Activated CD4-positive, alpha-beta T cell treated with anti-CD3 and anti-CD28 coated beads for 36 hours (primary cell): ENCODE results near the gene ELOVL4. TPM values are rescaled to one million over a fixed set of nuclear protein-coding genes. Genes with fewer than 3 reads are reported as not detected.
A peak's percentile ranks its signal among the peaks of the same experiment; 100 is the strongest.

Source experiments
- ATAC-seq: fragments of 200-7000 bp; cut with Tn5 transposase; one replicate; pipeline ENCODE4 v1.10.0; 2021; ENCODE audit warnings: mild to moderate bottlenecking, moderate library complexity
- CTCF ChIA-PET: fragments of 350-600 bp; sonication (Branson Sonifier 250); formaldehyde crosslinking; loops from one replicate; lab custom pipeline; 2021; ENCODE audit warnings: antibody characterized with exemption; lab: Charles Lee
- POLR2A ChIA-PET: fragments of 350-600 bp; sonication (Branson Sonifier 250); formaldehyde crosslinking; loops from one replicate; lab custom pipeline; 2021; ENCODE audit warnings: antibody characterized with exemption, inconsistent platforms; lab: Charles Lee
- DNase-seq: peaks from one replicate; pipeline ENCODE4 v3.0.0-alpha.2; 2020
- H3K27ac Mint-ChIP-seq: one replicate; pipeline ENCODE4 v1.8.0; 2021; ENCODE audit warnings: mixed read lengths
- H3K27me3 Mint-ChIP-seq: one replicate; pipeline ENCODE4 v1.8.0; 2021; ENCODE audit warnings: mixed read lengths
- H3K36me3 Mint-ChIP-seq: one replicate; pipeline ENCODE4 v1.8.0; 2021; ENCODE audit warnings: low read depth, mixed read lengths
- H3K4me1 Mint-ChIP-seq: one replicate; pipeline ENCODE4 v1.8.0; 2021; ENCODE audit warnings: mixed read lengths
- H3K4me3 Mint-ChIP-seq: one replicate; pipeline ENCODE4 v1.8.0; 2021; ENCODE audit warnings: mild to moderate bottlenecking, moderate library complexity, mixed read lengths
- H3K9me3 Mint-ChIP-seq: one replicate; pipeline ENCODE4 v1.8.0; 2021; ENCODE audit warnings: low read depth, mixed read lengths
- intact Hi-C, 2 experiments: fragments of 100-400 bp; cut with DNase I in 1 of 2; cut with micrococcal nuclease in 1 of 2; formaldehyde crosslinking; loops; one replicate each; pipeline versions ENCODE4 v1.14.2 to v1.15.1; 2022 to 2024; cut with DNase I, micrococcal nuclease
- total RNA-seq, 2 experiments: library from RNA; stranded (reverse); gene quantifications; one replicate each; pipeline ENCODE4 v1.2.3, GENCODE V29; 2021

The ELOVL4 gene
- total RNA-seq, 2 experiments from 2014 or later: 1.3 to 1.6 TPM

- no peaks in the 10 kb centered on the region for H3K4me1 Mint-ChIP-seq
- peaks cover 2% of the 10 kb centered on the region for H3K9me3 Mint-ChIP-seq
- no peak overlapping the region for H3K4me3 Mint-ChIP-seq
- peaks cover 3% of the 10 kb centered on the region for H3K36me3 Mint-ChIP-seq
- POLR2A ChIA-PET: no interaction called here
- H3K27me3 Mint-ChIP-seq: peaks cover 14% of the 10 kb centered on the region
- CTCF ChIA-PET: interaction anchor here (2.0 kb wide), 1 partner anchor 9 kb away, joined by 4 read pairs; no protein-coding TSS in a partner anchor
- H3K27ac Mint-ChIP-seq: no peak overlapping the region
- intact Hi-C loops: no loop called here
- ATAC-seq (no peak), DNase-seq (no peak)
Observed at GRCh38 chr6:79954849-79955248, 7.5 kb upstream of the ELOVL4 start.

- ATAC-seq (peak; percentile 33), DNase-seq (peak; percentile 83)
- POLR2A ChIA-PET: no interaction called here
- intact Hi-C loops: loop anchor here (1.0 to 5.0 kb wide), 3 partner anchors 145 to 1804 kb away; partner anchors contain the start of gene TENT5A (in 2 of the 2)
- Mint-ChIP-seq H3K36me3 (no peaks in the 10 kb centered on the region), H3K27me3 (peaks cover 22% of the 10 kb centered on the region), H3K27ac (no peak overlapping the region), H3K4me3 (no peak overlapping the region), H3K4me1 (peaks cover 29% of the 10 kb centered on the region), H3K9me3 (no peaks in the 10 kb centered on the region)
- CTCF ChIA-PET: interaction anchor here (0.9 to 2.4 kb wide), 31 partner anchors 9 to 254 kb away, joined by 3 to 71 read pairs (median 5); partner anchors contain the start of genes BCKDHB and TTK
Observed at GRCh38 chr6:79949233-79949632, 1.9 kb upstream of the ELOVL4 start.

- DNase-seq (peak; percentile 55), ATAC-seq (peak; percentile 67)
- H3K36me3 Mint-ChIP-seq: no peaks in the 10 kb centered on the region
- H3K4me1 Mint-ChIP-seq: peaks cover 29% of the 10 kb centered on the region
- H3K27me3 Mint-ChIP-seq: peaks cover 31% of the 10 kb centered on the region
- H3K4me3 Mint-ChIP-seq: peak overlapping the region; percentile 82
- POLR2A ChIA-PET: interaction anchor here (0.7 kb wide), 1 partner anchor 10 kb away, joined by 5 read pairs; no protein-coding TSS in a partner anchor
- H3K9me3 Mint-ChIP-seq: no peaks in the 10 kb centered on the region
- intact Hi-C loops: loop anchor here (1.0 to 5.0 kb wide), 4 partner anchors 58 to 221 kb away; partner anchors contain the start of genes BCKDHB (in 2 of the 2) and TTK (in 2 of the 2)
- CTCF ChIA-PET: interaction anchor here (0.6 to 2.9 kb wide), 19 partner anchors 9 to 295 kb away, joined by 3 to 34 read pairs (median 3); partner anchors contain the start of gene BCKDHB
- peak overlapping the region; percentile 43 for H3K27ac Mint-ChIP-seq
Observed at GRCh38 chr6:79946272-79947190, 822 bp downstream of the ELOVL4 start.

- intact Hi-C loops: no loop called here
- peaks cover 31% of the 10 kb centered on the region for H3K27me3 Mint-ChIP-seq
- ChIA-PET POLR2A (interaction anchor here (1.0 kb wide), 1 partner anchor 163 kb away, joined by 3 read pairs; the partner anchor contains the start of gene BCKDHB), CTCF (interaction anchor here (0.6 to 1.9 kb wide), 2 partner anchors 41 to 150 kb away, joined by 4 to 6 read pairs; no protein-coding TSS in a partner anchor)
- H3K4me3 Mint-ChIP-seq: no peak overlapping the region
- no peak for DNase-seq
- no peaks in the 10 kb centered on the region for H3K9me3 Mint-ChIP-seq
- no peaks in the 10 kb centered on the region for H3K36me3 Mint-ChIP-seq
- no peak overlapping the region for H3K27ac Mint-ChIP-seq
- ATAC-seq: no peak
- H3K4me1 Mint-ChIP-seq: peaks cover 24% of the 10 kb centered on the region
Observed at GRCh38 chr6:79943133-79943532, 4.2 kb downstream of the ELOVL4 start.

GRCh38 chr6:79941489-79942151 lies 5.7 kb downstream of the ELOVL4 start:
- ATAC-seq (no peak), DNase-seq (no peak)
- POLR2A ChIA-PET: no interaction called here
- Mint-ChIP-seq H3K36me3 (no peaks in the 10 kb centered on the region), H3K4me1 (peaks cover 16% of the 10 kb centered on the region), H3K27me3 (peaks cover 25% of the 10 kb centered on the region), H3K27ac (no peak overlapping the region), H3K9me3 (no peaks in the 10 kb centered on the region), H3K4me3 (no peak overlapping the region)
- CTCF ChIA-PET: interaction anchor here (1.5 kb wide), 1 partner anchor 10 kb away, joined by 3 read pairs; no protein-coding TSS in a partner anchor
- intact Hi-C loops: no loop called here

- ATAC-seq (no peak), DNase-seq (no peak)
- POLR2A ChIA-PET: no interaction called here
- intact Hi-C loops: no loop called here
- H3K36me3 Mint-ChIP-seq: no peaks in the 10 kb centered on the region
- peaks cover 10% of the 10 kb centered on the region for H3K4me1 Mint-ChIP-seq
- no peaks in the 10 kb centered on the region for H3K27me3 Mint-ChIP-seq
- H3K9me3 Mint-ChIP-seq: no peaks in the 10 kb centered on the region
- no peak overlapping the region for H3K27ac Mint-ChIP-seq
- CTCF ChIA-PET: interaction anchor here (0.8 kb wide), 1 partner anchor 59 kb away, joined by 3 read pairs; no protein-coding TSS in a partner anchor
- no peak overlapping the region for H3K4me3 Mint-ChIP-seq
Observed at GRCh38 chr6:79928478-79928998, 18.8 kb downstream of the ELOVL4 start.

GRCh38 chr6:79927758-79928157 lies 19.6 kb downstream of the ELOVL4 start:
- CTCF ChIA-PET: interaction anchor here (1.4 kb wide), 1 partner anchor 166 kb away, joined by 3 read pairs; no protein-coding TSS in a partner anchor
- no peak overlapping the region for H3K27ac Mint-ChIP-seq
- POLR2A ChIA-PET: no interaction called here
- intact Hi-C loops: no loop called here
- peaks cover 10% of the 10 kb centered on the region for H3K4me1 Mint-ChIP-seq
- no peak for ATAC-seq
- H3K27me3 Mint-ChIP-seq: no peaks in the 10 kb centered on the region
- H3K36me3 Mint-ChIP-seq: no peaks in the 10 kb centered on the region
- no peak overlapping the region for H3K4me3 Mint-ChIP-seq
- H3K9me3 Mint-ChIP-seq: no peaks in the 10 kb centered on the region
- DNase-seq: no peak

- Mint-ChIP-seq H3K4me3 (no peak overlapping the region), H3K36me3 (peaks cover 2% of the 10 kb centered on the region), H3K4me1 (peaks cover 7% of the 10 kb centered on the region), H3K27me3 (peaks cover 2% of the 10 kb centered on the region), H3K9me3 (no peaks in the 10 kb centered on the region), H3K27ac (no peak overlapping the region)
- intact Hi-C loops: no loop called here
- POLR2A ChIA-PET: no interaction called here
- ATAC-seq: no peak
- DNase-seq: no peak
- CTCF ChIA-PET: no interaction called here
Observed at GRCh38 chr6:79923270-79923669, 24.1 kb downstream of the ELOVL4 start.

GRCh38 chr6:79922018-79922417 lies 25.3 kb downstream of the ELOVL4 start:
- CTCF ChIA-PET: no interaction called here
- POLR2A ChIA-PET: no interaction called here
- no peak for DNase-seq
- Mint-ChIP-seq H3K27ac (no peak overlapping the region), H3K4me1 (no peaks in the 10 kb centered on the region), H3K4me3 (no peak overlapping the region), H3K9me3 (no peaks in the 10 kb centered on the region), H3K27me3 (peaks cover 2% of the 10 kb centered on the region), H3K36me3 (peaks cover 2% of the 10 kb centered on the region)
- ATAC-seq: no peak
- intact Hi-C loops: no loop called here

- peaks cover 4% of the 10 kb centered on the region for H3K27me3 Mint-ChIP-seq
- ChIA-PET POLR2A (no interaction called here), CTCF (interaction anchor here (0.7 to 1.5 kb wide), 2 partner anchors 44 to 372 kb away, joined by 3 to 4 read pairs; no protein-coding TSS in a partner anchor)
- intact Hi-C loops: no loop called here
- no peaks in the 10 kb centered on the region for H3K4me1 Mint-ChIP-seq
- H3K9me3 Mint-ChIP-seq: no peaks in the 10 kb centered on the region
- no peaks in the 10 kb centered on the region for H3K36me3 Mint-ChIP-seq
- ATAC-seq (no peak), DNase-seq (no peak)
- H3K4me3 Mint-ChIP-seq: no peak overlapping the region
- no peak overlapping the region for H3K27ac Mint-ChIP-seq
Observed at GRCh38 chr6:79913369-79913768, 34.0 kb downstream of the ELOVL4 start.

GRCh38 chr6:79911992-79912391 lies 35.4 kb downstream of the ELOVL4 start:
- Mint-ChIP-seq H3K36me3 (no peaks in the 10 kb centered on the region), H3K4me3 (no peak overlapping the region), H3K9me3 (no peaks in the 10 kb centered on the region), H3K4me1 (no peaks in the 10 kb centered on the region), H3K27ac (no peak overlapping the region), H3K27me3 (peaks cover 4% of the 10 kb centered on the region)
- ChIA-PET CTCF (interaction anchor here (0.8 to 1.6 kb wide), 3 partner anchors 12 to 42 kb away, joined by 3 to 5 read pairs (median 5); no protein-coding TSS in a partner anchor), POLR2A (no interaction called here)
- no peak for ATAC-seq
- intact Hi-C loops: no loop called here
- DNase-seq: no peak
